NCI-H1417 (cell line): ENCODE measurements around the gene PRSS48.
"Not testable (repeated sequence)": the region's sequence is repeated elsewhere in the genome, so short reads cannot be mapped to it uniquely, and the experiment has no call there.

Experiments used
- DNase-seq, 3 experiments: peaks; one replicate each; lab custom pipeline; 2025; lab: John Stamatoyannopoulos, UW

PRSS48 gene

GRCh38 chr4:151318307-151319006 lies 41.5 kb downstream of the PRSS48 start:
- no peak for DNase-seq

- DNase-seq = no peak
Observed at GRCh38 chr4:151319490-151319889, 42.5 kb downstream of the PRSS48 start.

- no peak for DNase-seq
Observed at GRCh38 chr4:151321586-151321985, 44.6 kb downstream of the PRSS48 start.

- DNase-seq = not testable (repeated sequence)
Observed at GRCh38 chr4:151322161-151322560, 45.2 kb downstream of the PRSS48 start.

GRCh38 chr4:151322570-151322969 lies 45.6 kb downstream of the PRSS48 start:
- no peak for DNase-seq

GRCh38 chr4:151323667-151324066 lies 46.7 kb downstream of the PRSS48 start:
- DNase-seq = no peak

- no peak for DNase-seq
Observed at GRCh38 chr4:151324124-151324751, 47.3 kb downstream of the PRSS48 start.

- peak in 1 of 3 experiments; percentile 73 for DNase-seq
Observed at GRCh38 chr4:151324752-151325110, 47.8 kb downstream of the PRSS48 start.

- peak in 2 of 3 experiments; percentile 73 to 87 for DNase-seq
Observed at GRCh38 chr4:151325111-151325948, 48.4 kb downstream of the PRSS48 start, which contains the start of gene SH3D19. TSS of gene SH3D19 (minus strand) at chr4:151325605. CDS start at chr4:151325352, 253 bp downstream.

GRCh38 chr4:151325949-151326246 lies 48.9 kb downstream of the PRSS48 start:
- no peak for DNase-seq

- DNase-seq = no peak
Observed at GRCh38 chr4:151329217-151330007, 52.5 kb downstream of the PRSS48 start.

- no peak for DNase-seq
Observed at GRCh38 chr4:151331276-151332042, 54.5 kb downstream of the PRSS48 start.

- no peak for DNase-seq
Observed at GRCh38 chr4:151339467-151339866, 62.5 kb downstream of the PRSS48 start.

GRCh38 chr4:151340751-151341385 lies 63.9 kb downstream of the PRSS48 start:
- no peak for DNase-seq
